DOHH2 (cell line): ENCODE results near the gene TBC1D16.

ENCODE experiments used
- H3F3A ChIP-seq: fragments of 200-600 bp; sonication (generic), shearing (Covaris generic); 2 replicates; pipeline ENCODE4 v1.6.0; 2016; ENCODE audit warnings: antibody characterized with exemption, mild to moderate bottlenecking; ENCODE audit not compliant: control insufficient read depth, insufficient read depth
- H3K27ac ChIP-seq: fragments of 200-600 bp; sonication (generic); 2 replicates; pipeline ENCODE4 v1.5.1; 2014; ENCODE audit warnings: low read depth, mild to moderate bottlenecking, low read length, moderate library complexity
- H3K27me3 ChIP-seq: fragments of 200-600 bp; sonication (generic); 2 replicates; pipeline ENCODE4 v1.6.1; 2014; ENCODE audit warnings: mild to moderate bottlenecking, low read length, mixed read lengths; ENCODE audit not compliant: control insufficient read depth
- H3K36me3 ChIP-seq: fragments of 200-600 bp; sonication (generic); 2 replicates; pipeline ENCODE4 v1.6.1; 2014; ENCODE audit warnings: mild to moderate bottlenecking, low read length, moderate library complexity, mixed read lengths; ENCODE audit not compliant: control insufficient read depth
- H3K4me1 ChIP-seq: fragments of 200-600 bp; sonication (generic); 2 replicates; pipeline ENCODE4 v1.6.1; 2014; ENCODE audit warnings: mild to moderate bottlenecking, low read length, mixed read lengths; ENCODE audit not compliant: control insufficient read depth
- H3K4me2 ChIP-seq: fragments of 200-600 bp; sonication (generic); 2 replicates; pipeline ENCODE4 v1.6.0; 2014; ENCODE audit warnings: mild to moderate bottlenecking, low read length, moderate library complexity
- H3K4me3 ChIP-seq: fragments of 200-600 bp; sonication (generic); 2 replicates; pipeline ENCODE4 v1.5.1; 2014; ENCODE audit warnings: mild to moderate bottlenecking, low read length, mixed read lengths
- H3K79me2 ChIP-seq: fragments of 200-600 bp; sonication (generic); 2 replicates; pipeline ENCODE4 v1.6.1; 2014; ENCODE audit warnings: mild to moderate bottlenecking, low read length, mixed read lengths; ENCODE audit not compliant: control insufficient read depth
- H3K9me2 ChIP-seq: fragments of 200-600 bp; sonication (generic); replicated peaks from 2 replicates; pipeline ENCODE4 v1.6.1; 2014; ENCODE audit warnings: mild to moderate bottlenecking, low read length, mixed read lengths; ENCODE audit not compliant: control insufficient read depth
- H3K9me3 ChIP-seq: fragments of 200-600 bp; sonication (generic); 2 replicates; pipeline ENCODE4 v1.6.1; 2014; ENCODE audit warnings: antibody characterized with exemption, low read length, mixed read lengths; ENCODE audit not compliant: control insufficient read depth, insufficient read depth
- H4K20me1 ChIP-seq: fragments of 200-600 bp; sonication (generic); 2 replicates; pipeline ENCODE4 v1.6.0; 2014; ENCODE audit warnings: low read depth, mild to moderate bottlenecking, antibody characterized with exemption, low read length, moderate library complexity; ENCODE audit not compliant: control insufficient read depth, insufficient read depth
- EZH2phosphoT487 ChIP-seq: fragments of 200-600 bp; sonication (generic); IDR thresholded peaks from 2 replicates; pipeline ENCODE4 v1.6.1; 2017; ENCODE audit warnings: borderline replicate concordance, mild to moderate bottlenecking, antibody characterized with exemption, low read length, moderate library complexity, mixed read lengths
- TF ChIP-seq, protein P1 (sequence below): fragments of 200-600 bp; sonication (generic); IDR thresholded peaks from one replicate; pipeline ENCODE4 v1.5.1; 2014; ENCODE audit warnings: antibody characterized with exemption, mild to moderate bottlenecking, low read depth, low read length; ENCODE audit not compliant: poor library complexity, severe bottlenecking

The TBC1D16 gene

DNA sequence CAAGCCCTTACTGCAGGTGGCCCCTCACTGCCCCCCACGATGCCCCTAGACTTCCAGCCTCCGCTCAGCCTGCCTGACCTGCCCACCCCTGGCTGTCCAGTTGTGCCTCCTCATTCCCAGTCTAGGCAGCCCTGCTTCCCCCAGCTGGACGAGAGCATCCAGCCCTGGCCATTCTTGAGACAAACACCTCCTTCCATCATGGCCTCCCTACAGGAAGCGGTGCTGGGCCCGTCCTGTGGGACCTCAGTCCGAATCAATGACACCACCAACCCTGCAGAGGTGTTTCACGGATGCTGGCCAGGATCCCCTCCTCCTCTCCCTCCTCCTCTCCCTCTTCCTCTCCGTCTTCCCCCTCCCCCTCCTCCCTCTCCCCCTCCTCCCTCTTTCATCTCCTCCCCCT is 29.0 kb upstream of the TBC1D16 start:
- Histone ChIP-seq H3K4me3 (no peak overlapping the region), H3K9me3 (no peaks in the 10 kb centered on the region), H3K36me3 (no peaks in the 10 kb centered on the region), H3K27me3 (no peaks in the 10 kb centered on the region), H3K4me2 (no peak overlapping the region), H3F3A (no peaks in the 10 kb centered on the region), H4K20me1 (no peaks in the 10 kb centered on the region), H3K79me2 (no peaks in the 10 kb centered on the region), H3K4me1 (no peaks in the 10 kb centered on the region), H3K9me2 (no peaks in the 10 kb centered on the region), H3K27ac (no peak overlapping the region)
- TF ChIP-seq EZH2phosphoT487, result no peak
- TF ChIP-seq, protein P1, sequence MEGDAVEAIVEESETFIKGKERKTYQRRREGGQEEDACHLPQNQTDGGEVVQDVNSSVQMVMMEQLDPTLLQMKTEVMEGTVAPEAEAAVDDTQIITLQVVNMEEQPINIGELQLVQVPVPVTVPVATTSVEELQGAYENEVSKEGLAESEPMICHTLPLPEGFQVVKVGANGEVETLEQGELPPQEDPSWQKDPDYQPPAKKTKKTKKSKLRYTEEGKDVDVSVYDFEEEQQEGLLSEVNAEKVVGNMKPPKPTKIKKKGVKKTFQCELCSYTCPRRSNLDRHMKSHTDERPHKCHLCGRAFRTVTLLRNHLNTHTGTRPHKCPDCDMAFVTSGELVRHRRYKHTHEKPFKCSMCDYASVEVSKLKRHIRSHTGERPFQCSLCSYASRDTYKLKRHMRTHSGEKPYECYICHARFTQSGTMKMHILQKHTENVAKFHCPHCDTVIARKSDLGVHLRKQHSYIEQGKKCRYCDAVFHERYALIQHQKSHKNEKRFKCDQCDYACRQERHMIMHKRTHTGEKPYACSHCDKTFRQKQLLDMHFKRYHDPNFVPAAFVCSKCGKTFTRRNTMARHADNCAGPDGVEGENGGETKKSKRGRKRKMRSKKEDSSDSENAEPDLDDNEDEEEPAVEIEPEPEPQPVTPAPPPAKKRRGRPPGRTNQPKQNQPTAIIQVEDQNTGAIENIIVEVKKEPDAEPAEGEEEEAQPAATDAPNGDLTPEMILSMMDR, result no peak

DNA sequence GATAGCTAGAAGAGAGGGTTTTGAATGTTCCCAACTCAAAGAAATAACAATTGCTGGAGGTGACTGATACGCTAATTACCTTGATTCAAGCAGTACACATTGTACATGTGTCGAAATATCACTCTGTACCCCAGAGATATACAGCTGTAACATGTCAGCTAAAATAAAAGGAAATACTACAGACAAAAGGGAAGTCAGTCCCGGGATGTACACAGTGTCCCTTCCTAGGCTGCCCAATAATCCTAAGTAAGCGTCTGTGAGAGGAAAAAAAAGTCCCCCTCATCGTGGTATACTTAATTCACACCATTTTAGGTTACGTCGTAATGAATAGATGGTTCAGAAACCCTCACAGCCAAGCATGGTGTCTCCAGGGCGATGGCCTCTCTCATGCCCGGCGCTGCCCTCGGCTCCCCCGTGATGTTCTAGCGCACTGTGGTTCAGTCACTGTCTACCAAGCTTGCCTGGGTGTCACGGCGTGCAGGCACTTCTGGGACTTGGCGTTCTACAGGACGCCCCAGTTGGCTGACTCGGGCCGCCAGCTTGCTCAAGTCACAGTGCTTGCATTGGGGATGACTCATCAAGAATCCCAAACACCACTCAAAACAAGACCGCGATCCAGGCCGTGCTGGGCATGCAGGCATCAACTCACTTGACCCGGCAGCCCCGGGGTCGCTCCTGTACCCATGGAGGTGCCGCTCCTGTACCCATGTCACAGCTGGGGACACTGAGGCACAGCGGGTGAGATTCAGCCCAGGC is 28.3 kb upstream of the TBC1D16 start:
- Histone ChIP-seq H3K36me3 (no peaks in the 10 kb centered on the region), H3K4me2 (no peak overlapping the region), H3F3A (no peaks in the 10 kb centered on the region), H3K79me2 (no peaks in the 10 kb centered on the region), H3K4me3 (no peak overlapping the region), H3K9me2 (no peaks in the 10 kb centered on the region), H3K4me1 (no peaks in the 10 kb centered on the region), H4K20me1 (no peaks in the 10 kb centered on the region), H3K27me3 (no peaks in the 10 kb centered on the region), H3K27ac (no peak overlapping the region), H3K9me3 (no peaks in the 10 kb centered on the region)
- no peak for TF ChIP-seq EZH2phosphoT487
- TF ChIP-seq, protein P1, result no peak

DNA sequence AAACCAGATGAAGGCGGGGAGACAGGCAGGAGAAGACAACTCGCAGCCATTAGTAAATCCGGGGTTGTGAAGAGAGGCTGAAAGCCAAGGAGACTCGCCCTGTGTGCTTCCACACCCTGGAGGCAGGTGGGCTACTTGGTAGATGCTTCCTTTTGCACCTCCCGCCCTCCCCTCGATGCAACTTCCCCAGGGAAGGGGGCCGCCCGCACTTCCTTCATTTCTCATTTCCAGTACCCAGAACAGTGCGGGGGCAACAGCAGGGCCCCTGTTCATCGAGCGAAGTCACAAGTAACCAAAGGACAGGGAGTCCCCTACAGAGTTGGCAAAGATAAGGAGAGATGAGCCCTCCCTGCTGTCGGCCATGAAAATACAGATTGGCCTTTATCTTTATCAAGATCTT is 25.7 kb upstream of the TBC1D16 start:
- H4K20me1 ChIP-seq, result no peaks in the 10 kb centered on the region
- no peak overlapping the region for H3K4me3 ChIP-seq
- no peaks in the 10 kb centered on the region for H3K9me3 ChIP-seq
- H3K4me1 ChIP-seq, result no peaks in the 10 kb centered on the region
- H3F3A ChIP-seq, result no peaks in the 10 kb centered on the region
- no peaks in the 10 kb centered on the region for H3K27me3 ChIP-seq
- H3K4me2 ChIP-seq, result no peak overlapping the region
- H3K36me3 ChIP-seq, result no peaks in the 10 kb centered on the region
- no peak overlapping the region for H3K27ac ChIP-seq
- H3K79me2 ChIP-seq, result no peaks in the 10 kb centered on the region
- TF ChIP-seq EZH2phosphoT487, result no peak
- TF ChIP-seq, protein P1, result no peak
- no peaks in the 10 kb centered on the region for H3K9me2 ChIP-seq
